Neural crest cell (in vitro differentiated cells): ENCODE data around the gene PUM2. TPM values are rescaled to one million over a fixed set of nuclear protein-coding genes. Genes with fewer than 3 reads are reported as not detected.
"Not testable (repeated sequence)": the region's sequence is repeated elsewhere in the genome, so short reads cannot be mapped to it uniquely, and the experiment has no call there.

Source experiments
- DNase-seq: peaks from one replicate; pipeline ENCODE4 v3.0.0; 2021; ENCODE audit warnings: low read depth, mixed read lengths, low spot score
- H3K27ac Mint-ChIP-seq: one replicate; pipeline ENCODE4 v1.8.0; 2021; ENCODE audit warnings: mild to moderate bottlenecking, mixed read lengths; ENCODE audit not compliant: unreplicated experiment
- H3K27me3 Mint-ChIP-seq: 2 replicates; pipeline ENCODE4 v1.8.0; 2021; ENCODE audit warnings: low read depth, mild to moderate bottlenecking, mixed read lengths
- H3K36me3 Mint-ChIP-seq: 2 replicates; pipeline ENCODE4 v1.8.0; 2021; ENCODE audit warnings: low read depth, mild to moderate bottlenecking, mixed read lengths
- H3K4me1 Mint-ChIP-seq: 2 replicates; pipeline ENCODE4 v1.8.0; 2021; ENCODE audit warnings: mixed read lengths
- H3K4me3 Mint-ChIP-seq: one replicate; pipeline ENCODE4 v1.8.0; 2021; ENCODE audit warnings: mild to moderate bottlenecking, mixed read lengths
- H3K9me3 Mint-ChIP-seq: 2 replicates; pipeline ENCODE4 v1.8.0; 2021; ENCODE audit warnings: mixed read lengths
- total RNA-seq: library from RNA; stranded (reverse); gene quantifications from 2 replicates; pipeline ENCODE4 v1.2.1, GENCODE V29; 2021
- TF ChIP-seq, protein P1 (sequence below): fragments of 200-600 bp; sonication (generic); conservative IDR thresholded peaks from 2 replicates; pipeline ENCODE4 v1.5.0; 2021; ENCODE audit warnings: antibody characterized with exemption, mild to moderate bottlenecking

PUM2 gene
- total RNA-seq, 1 donor from 2014 or later, result 110 TPM

- H3K27ac Mint-ChIP-seq, result no peak overlapping the region
- peaks cover 3% of the 10 kb centered on the region for H3K36me3 Mint-ChIP-seq
- DNase-seq, result no peak
- H3K27me3 Mint-ChIP-seq, result no peaks in the 10 kb centered on the region
- H3K4me3 Mint-ChIP-seq, result no peak overlapping the region
- TF ChIP-seq, protein P1, sequence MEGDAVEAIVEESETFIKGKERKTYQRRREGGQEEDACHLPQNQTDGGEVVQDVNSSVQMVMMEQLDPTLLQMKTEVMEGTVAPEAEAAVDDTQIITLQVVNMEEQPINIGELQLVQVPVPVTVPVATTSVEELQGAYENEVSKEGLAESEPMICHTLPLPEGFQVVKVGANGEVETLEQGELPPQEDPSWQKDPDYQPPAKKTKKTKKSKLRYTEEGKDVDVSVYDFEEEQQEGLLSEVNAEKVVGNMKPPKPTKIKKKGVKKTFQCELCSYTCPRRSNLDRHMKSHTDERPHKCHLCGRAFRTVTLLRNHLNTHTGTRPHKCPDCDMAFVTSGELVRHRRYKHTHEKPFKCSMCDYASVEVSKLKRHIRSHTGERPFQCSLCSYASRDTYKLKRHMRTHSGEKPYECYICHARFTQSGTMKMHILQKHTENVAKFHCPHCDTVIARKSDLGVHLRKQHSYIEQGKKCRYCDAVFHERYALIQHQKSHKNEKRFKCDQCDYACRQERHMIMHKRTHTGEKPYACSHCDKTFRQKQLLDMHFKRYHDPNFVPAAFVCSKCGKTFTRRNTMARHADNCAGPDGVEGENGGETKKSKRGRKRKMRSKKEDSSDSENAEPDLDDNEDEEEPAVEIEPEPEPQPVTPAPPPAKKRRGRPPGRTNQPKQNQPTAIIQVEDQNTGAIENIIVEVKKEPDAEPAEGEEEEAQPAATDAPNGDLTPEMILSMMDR, result no peak
- peaks cover 9% of the 10 kb centered on the region for H3K4me1 Mint-ChIP-seq
- H3K9me3 Mint-ChIP-seq, result peaks cover 14% of the 10 kb centered on the region
Measured at GRCh38 chr2:20371323-20372025, 20.8 kb upstream of the PUM2 start.

DNA sequence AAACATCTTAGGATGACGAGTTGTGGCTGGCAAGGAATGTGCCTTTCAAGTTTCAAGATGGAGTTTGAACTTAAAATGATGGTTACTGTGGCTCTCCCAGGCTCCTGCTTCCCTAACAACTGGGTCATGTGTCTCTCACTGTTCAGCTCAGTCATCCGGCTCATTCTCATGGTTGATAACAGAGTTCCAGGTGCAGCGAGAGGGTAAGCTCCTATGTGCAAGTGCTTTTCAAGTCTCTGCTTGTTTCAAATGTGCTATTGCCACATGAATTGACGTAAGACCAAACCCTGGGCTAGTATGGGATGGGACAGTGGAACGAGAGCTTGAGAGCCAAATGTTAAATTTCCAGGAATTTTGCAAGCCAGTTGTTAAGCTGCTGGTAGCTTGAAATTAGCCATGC, 19.5 kb upstream of the PUM2 start:
- peaks cover 5% of the 10 kb centered on the region for H3K4me1 Mint-ChIP-seq
- peaks cover 14% of the 10 kb centered on the region for H3K9me3 Mint-ChIP-seq
- H3K27ac Mint-ChIP-seq, result no peak overlapping the region
- peaks cover 3% of the 10 kb centered on the region for H3K36me3 Mint-ChIP-seq
- DNase-seq, result no peak
- no peak overlapping the region for H3K4me3 Mint-ChIP-seq
- H3K27me3 Mint-ChIP-seq, result no peaks in the 10 kb centered on the region
- TF ChIP-seq, protein P1, result no peak

DNA sequence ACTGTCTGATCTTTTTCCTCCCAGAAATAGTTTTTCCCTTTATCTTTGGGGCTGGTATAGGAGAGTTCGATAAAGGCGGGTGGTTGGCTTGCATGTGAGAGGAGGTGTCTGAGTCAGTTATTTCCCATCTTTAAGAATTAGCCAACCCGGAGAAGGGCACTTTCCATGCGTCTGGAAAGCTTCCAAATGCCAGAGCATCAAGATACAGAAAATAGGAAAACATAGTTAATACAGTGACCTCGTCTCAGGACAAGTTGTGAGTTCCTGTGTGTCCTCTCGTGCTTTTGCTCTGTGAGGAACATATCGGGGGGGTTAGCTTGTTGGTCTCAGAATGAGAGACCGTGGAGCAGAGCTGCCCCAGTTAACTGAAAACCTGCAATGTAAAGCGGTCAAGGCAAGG, 18.7 kb upstream of the PUM2 start:
- TF ChIP-seq, protein P1, result no peak
- Mint-ChIP-seq H3K27ac (no peak overlapping the region), H3K4me3 (no peak overlapping the region), H3K27me3 (no peaks in the 10 kb centered on the region), H3K9me3 (peaks cover 14% of the 10 kb centered on the region), H3K4me1 (no peaks in the 10 kb centered on the region), H3K36me3 (peaks cover 3% of the 10 kb centered on the region)
- DNase-seq, result no peak

GRCh38 chr2:20368706-20369105, 18.1 kb upstream of the PUM2 start:
- Mint-ChIP-seq H3K27ac (no peak overlapping the region), H3K36me3 (peaks cover 3% of the 10 kb centered on the region), H3K4me1 (no peaks in the 10 kb centered on the region), H3K27me3 (no peaks in the 10 kb centered on the region), H3K4me3 (no peak overlapping the region), H3K9me3 (peaks cover 14% of the 10 kb centered on the region)
- TF ChIP-seq, protein P1, result no peak
- no peak for DNase-seq

DNA sequence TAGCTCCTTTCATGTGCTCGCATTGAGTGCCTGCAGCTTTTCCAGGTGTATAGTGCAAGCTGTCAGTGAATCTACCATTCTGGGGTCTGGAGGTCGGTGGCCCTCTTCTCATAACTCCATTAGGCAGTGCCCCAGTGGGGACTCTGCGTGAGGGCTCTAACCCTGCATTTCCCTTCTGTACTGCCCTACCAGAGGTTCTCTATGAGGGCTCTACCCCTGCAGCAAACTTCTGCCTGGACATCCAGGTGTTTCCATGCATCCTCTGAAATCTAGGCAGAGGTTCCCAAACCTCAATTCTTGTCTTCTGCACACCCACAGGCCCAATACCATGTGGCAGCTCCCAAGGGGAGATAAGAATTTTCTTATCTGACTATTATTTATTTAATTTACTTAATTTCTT, 17.3 kb upstream of the PUM2 start:
- not testable (repeated sequence) for H3K36me3 Mint-ChIP-seq, H3K4me3 Mint-ChIP-seq, H3K27ac Mint-ChIP-seq, DNase-seq, H3K4me1 Mint-ChIP-seq, H3K27me3 Mint-ChIP-seq
- peaks cover 14% of the 10 kb centered on the region for H3K9me3 Mint-ChIP-seq

GRCh38 chr2:20366672-20367116, 16.1 kb upstream of the PUM2 start:
- no peak overlapping the region for H3K27ac Mint-ChIP-seq
- peaks cover 14% of the 10 kb centered on the region for H3K9me3 Mint-ChIP-seq
- H3K36me3 Mint-ChIP-seq, result peaks cover 3% of the 10 kb centered on the region
- DNase-seq, result no peak
- TF ChIP-seq, protein P1, result no peak
- no peak overlapping the region for H3K4me3 Mint-ChIP-seq
- H3K4me1 Mint-ChIP-seq, result no peaks in the 10 kb centered on the region
- H3K27me3 Mint-ChIP-seq, result no peaks in the 10 kb centered on the region
